Hepatocyte (in vitro differentiated cells): ENCODE measurements around the gene GTPBP1.

Source experiments
- CTCF ChIP-seq: fragments of 200-600 bp; sonication (generic); IDR thresholded peaks from 2 replicates; pipeline ENCODE4 v1.5.1; 2016; ENCODE audit warnings: antibody characterized with exemption, mild to moderate bottlenecking; ENCODE audit not compliant: poor library complexity
- EZH2 ChIP-seq: fragments of 200-600 bp; sonication (generic); IDR thresholded peaks from 2 replicates; pipeline ENCODE4 v1.6.1; 2016; ENCODE audit warnings: antibody characterized with exemption, mild to moderate bottlenecking, borderline replicate concordance
- EZH2phosphoT487 ChIP-seq: fragments of 200-600 bp; sonication (generic); IDR thresholded peaks from one replicate; pipeline ENCODE4 v1.6.1; 2018; ENCODE audit warnings: antibody characterized with exemption, mild to moderate bottlenecking, low read depth, moderate library complexity; ENCODE audit not compliant: unreplicated experiment, severe bottlenecking

- peak; percentile 37 for TF ChIP-seq CTCF
- no peak for TF ChIP-seq EZH2
- TF ChIP-seq EZH2phosphoT487, result no peak
These were observed 19.3 kb downstream of the GTPBP1 start for GRCh38 chr22:38724926-38725571.
